Left lung (tissue), 10 donors: Measurements from ENCODE around the gene NFASC. TPM values are rescaled to one million over a fixed set of nuclear protein-coding genes. Genes with fewer than 3 reads are reported as not detected.

Source experiments
- ATAC-seq: fragments of 200-7000 bp; cut with Tn5 transposase; one replicate; pipeline ENCODE4 v1.9.1; 2020; ENCODE audit warnings: moderate library complexity
- DNase-seq, 4 donors: peaks; one replicate each; pipeline ENCODE4 v3.0.0-alpha.2; 2013 to 2020
- H3K27ac ChIP-seq, 2 donors: fragments of 200-600 bp; sonication (generic) in 1 of 2; one replicate each; pipeline versions ENCODE4 v1.5.0 to v1.8.0; 2020 to 2021
- H3K27me3 ChIP-seq, 2 donors: fragments of 200-600 bp; sonication (generic) in 1 of 2; one replicate each; pipeline versions ENCODE4 v1.5.0 to v1.8.0; 2020 to 2021
- H3K36me3 ChIP-seq, 2 donors: fragments of 200-600 bp; sonication (generic) in 1 of 2; one replicate each; pipeline versions ENCODE4 v1.5.0 to v1.8.0; 2020 to 2021
- H3K4me1 ChIP-seq, 2 donors: fragments of 200-600 bp; one replicate each; pipeline ENCODE4 v1.8.0; 2021
- H3K4me3 ChIP-seq, 2 donors: fragments of 200-600 bp; sonication (generic) in 1 of 2; one replicate each; pipeline versions ENCODE4 v1.5.0 to v1.8.0; 2020 to 2021; ENCODE audit warnings: mild to moderate bottlenecking in 1 of 2
- H3K9me3 ChIP-seq, 2 donors: fragments of 200-600 bp; sonication (generic) in 1 of 2; one replicate each; pipeline versions ENCODE4 v1.5.0 to v1.8.0; 2020 to 2021
- intact Hi-C, 2 donors: fragments of 100-400 bp; cut with DNase I; formaldehyde crosslinking; loops; one replicate each; pipeline versions ENCODE4 v1.11.2 to v1.14.2; 2022
- polyA plus RNA-seq, 6 donors: library from polyadenylated mRNA; unstranded; fragments of 120-200 nt; gene quantifications; one replicate each; pipeline ENCODE4 v1.2.1, GENCODE V29; 2013; ENCODE audit not compliant: insufficient read length in 6 of 6
- total RNA-seq, 2 donors: library from RNA; stranded (reverse); fragmentation: NEBNext Ultra II Directional; extraction: Animal tissue kit (Norgen Biotek cat#: 25700); gene quantifications; one replicate each; pipeline ENCODE4 v1.2.1, GENCODE V29; 2021
- TF ChIP-seq, protein P1 (sequence below), 2 donors: fragments of 200-600 bp; sonication (generic) in 1 of 2; IDR thresholded peaks; one replicate each; pipeline versions ENCODE4 v1.5.0 to v1.8.0; 2021; ENCODE audit warnings: antibody characterized with exemption in 2 of 2
- donor health status: DM: no; HTN: yes; CAD: no.
- donor health status: DM: no; HTN: no; CAD: no.

Gene NFASC
- total and polyA plus RNA-seq, 8 donors = 1.2 to 11.5 (median 2.0) TPM

GRCh38 chr1:205067031-205067430, 196.4 kb downstream of the NFASC start:
- H3K4me3 ChIP-seq = no peak overlapping the region
- H3K9me3 ChIP-seq = no peaks in the 10 kb centered on the region
- H3K27ac ChIP-seq = no peak overlapping the region
- intact Hi-C loops = no loop called here
- no peaks in the 10 kb centered on the region for H3K27me3 ChIP-seq
- peak in 1 of 4 donors; percentile 38 for DNase-seq
- TF ChIP-seq, protein P1, sequence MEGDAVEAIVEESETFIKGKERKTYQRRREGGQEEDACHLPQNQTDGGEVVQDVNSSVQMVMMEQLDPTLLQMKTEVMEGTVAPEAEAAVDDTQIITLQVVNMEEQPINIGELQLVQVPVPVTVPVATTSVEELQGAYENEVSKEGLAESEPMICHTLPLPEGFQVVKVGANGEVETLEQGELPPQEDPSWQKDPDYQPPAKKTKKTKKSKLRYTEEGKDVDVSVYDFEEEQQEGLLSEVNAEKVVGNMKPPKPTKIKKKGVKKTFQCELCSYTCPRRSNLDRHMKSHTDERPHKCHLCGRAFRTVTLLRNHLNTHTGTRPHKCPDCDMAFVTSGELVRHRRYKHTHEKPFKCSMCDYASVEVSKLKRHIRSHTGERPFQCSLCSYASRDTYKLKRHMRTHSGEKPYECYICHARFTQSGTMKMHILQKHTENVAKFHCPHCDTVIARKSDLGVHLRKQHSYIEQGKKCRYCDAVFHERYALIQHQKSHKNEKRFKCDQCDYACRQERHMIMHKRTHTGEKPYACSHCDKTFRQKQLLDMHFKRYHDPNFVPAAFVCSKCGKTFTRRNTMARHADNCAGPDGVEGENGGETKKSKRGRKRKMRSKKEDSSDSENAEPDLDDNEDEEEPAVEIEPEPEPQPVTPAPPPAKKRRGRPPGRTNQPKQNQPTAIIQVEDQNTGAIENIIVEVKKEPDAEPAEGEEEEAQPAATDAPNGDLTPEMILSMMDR (IDR thresholded peaks at IDR 0.05) = no peak
- no peak for ATAC-seq
- no peaks in the 10 kb centered on the region for H3K4me1 ChIP-seq
- H3K36me3 ChIP-seq = no peaks in the 10 kb centered on the region

DNA sequence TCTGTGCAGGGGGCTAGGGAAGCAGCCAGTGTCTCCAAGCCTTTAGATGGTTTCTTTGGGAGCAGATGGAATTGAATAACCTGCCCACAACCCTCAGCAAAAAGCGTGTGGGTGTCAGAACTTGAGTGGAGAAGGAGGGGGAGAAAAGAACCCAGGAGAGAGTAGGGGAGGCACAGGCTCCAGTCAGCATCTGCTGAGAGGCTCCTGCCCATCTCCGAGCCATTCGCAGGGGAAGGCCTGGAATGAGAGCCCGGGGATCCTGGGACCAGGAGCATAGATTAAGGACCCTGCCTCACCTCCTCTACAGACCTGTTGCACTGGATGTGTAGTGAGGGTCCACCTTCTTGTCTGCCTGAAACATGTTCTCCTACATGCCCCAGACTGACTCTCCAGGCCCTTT, 197.3 kb downstream of the NFASC start:
- DNase-seq (no peak), ATAC-seq (no peak)
- Histone ChIP-seq H3K27ac (no peak overlapping the region), H3K9me3 (no peaks in the 10 kb centered on the region), H3K4me3 (no peak overlapping the region), H3K27me3 (no peaks in the 10 kb centered on the region), H3K4me1 (no peaks in the 10 kb centered on the region), H3K36me3 (no peaks in the 10 kb centered on the region)
- intact Hi-C loops = no loop called here
- TF ChIP-seq, protein P1 (IDR thresholded peaks at IDR 0.05) = no peak

DNA sequence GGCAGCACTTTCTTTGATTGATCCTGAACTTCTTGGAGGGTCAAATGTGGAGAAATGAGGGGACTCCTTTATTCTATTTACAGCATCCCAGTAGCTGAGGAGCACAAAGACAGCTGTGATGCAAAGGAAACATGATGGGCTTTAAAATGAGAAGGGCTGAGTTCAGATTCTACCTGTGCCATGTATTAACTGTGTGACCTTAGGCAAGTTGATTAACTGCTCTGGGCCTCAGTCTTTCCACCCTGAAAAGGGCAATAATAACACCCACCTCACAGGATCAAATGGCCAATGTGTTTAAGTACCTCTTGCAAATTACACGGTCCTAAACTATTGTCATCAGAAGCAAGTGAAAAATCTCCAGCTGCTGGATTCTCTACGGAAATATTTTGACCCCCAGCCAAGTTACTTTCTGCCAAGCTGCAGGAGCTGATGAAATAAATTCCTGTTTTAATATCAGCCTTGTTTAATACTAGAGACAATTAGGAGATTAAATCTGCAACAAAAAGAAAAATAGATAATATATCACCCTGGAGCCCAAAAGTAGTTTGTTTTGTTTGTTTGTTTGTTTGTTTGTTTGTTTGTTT, 197.9 kb downstream of the NFASC start:
- Histone ChIP-seq H3K9me3 (no peaks in the 10 kb centered on the region), H3K36me3 (no peaks in the 10 kb centered on the region), H3K4me1 (no peaks in the 10 kb centered on the region), H3K27me3 (no peaks in the 10 kb centered on the region), H3K27ac (no peak overlapping the region), H3K4me3 (no peak overlapping the region)
- intact Hi-C loops = no loop called here
- ATAC-seq (no peak), DNase-seq (peak in 2 of 4 donors; percentile 39 to 41)
- TF ChIP-seq, protein P1 (IDR thresholded peaks at IDR 0.05) = no peak

DNA sequence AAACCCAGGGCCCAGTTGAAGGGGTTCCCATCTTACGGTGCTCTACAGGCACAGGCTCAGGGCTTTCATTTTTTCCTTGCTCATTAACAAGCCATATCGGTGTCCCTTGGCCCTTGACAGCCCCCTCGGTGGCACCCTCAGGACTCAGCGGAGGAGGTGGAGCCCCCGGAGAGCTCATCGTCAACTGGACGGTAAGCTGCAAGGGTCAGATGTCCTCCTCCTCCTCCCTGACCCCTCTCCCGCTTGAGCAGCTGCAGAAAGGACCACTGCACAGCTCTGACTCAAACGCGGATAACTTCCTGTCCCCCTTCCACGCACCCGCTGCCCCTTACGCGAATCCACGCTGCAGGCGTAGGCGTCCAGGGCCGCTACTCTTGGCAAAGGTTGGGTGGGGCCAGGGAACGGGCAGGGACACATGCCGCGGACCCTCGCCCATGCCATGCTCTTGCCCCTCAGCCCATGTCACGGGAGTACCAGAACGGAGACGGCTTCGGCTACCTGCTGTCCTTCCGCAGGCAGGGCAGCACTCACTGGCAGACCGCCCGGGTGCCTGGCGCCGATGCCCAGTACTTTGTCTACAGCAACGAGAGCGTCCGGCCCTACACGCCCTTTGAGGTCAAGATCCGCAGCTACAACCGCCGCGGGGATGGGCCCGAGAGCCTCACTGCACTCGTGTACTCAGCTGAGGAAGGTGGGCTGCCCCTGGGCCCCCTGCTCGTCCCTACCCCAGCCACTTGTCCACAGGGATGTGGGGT, 198.9 kb downstream of the NFASC start:
- Histone ChIP-seq H3K27ac (no peak overlapping the region), H3K4me3 (no peak overlapping the region), H3K4me1 (no peaks in the 10 kb centered on the region), H3K9me3 (no peaks in the 10 kb centered on the region), H3K27me3 (no peaks in the 10 kb centered on the region), H3K36me3 (no peaks in the 10 kb centered on the region)
- DNase-seq (no peak), ATAC-seq (no peak)
- TF ChIP-seq, protein P1 (IDR thresholded peaks at IDR 0.05) = no peak
- intact Hi-C loops = no loop called here

DNA sequence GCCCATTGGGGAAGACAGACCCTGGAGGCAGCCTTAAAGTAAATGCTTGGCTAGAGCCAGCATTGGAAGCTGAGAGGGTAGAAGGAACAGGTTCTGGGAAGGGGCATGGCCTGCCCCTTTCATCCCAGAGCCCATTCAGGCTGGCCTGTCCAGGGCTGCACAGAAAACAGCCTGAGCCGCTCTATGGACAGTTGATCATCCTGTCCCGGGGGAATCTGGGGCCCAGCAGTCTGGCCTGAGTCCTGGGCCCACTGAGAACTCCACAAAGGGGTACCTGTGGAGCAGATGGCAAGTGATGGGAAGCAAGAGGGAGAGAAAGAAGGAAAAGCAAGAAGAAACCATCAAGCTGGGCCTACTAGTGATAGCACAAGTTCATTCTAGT, 200.4 kb downstream of the NFASC start:
- ATAC-seq (no peak), DNase-seq (no peak)
- no peaks in the 10 kb centered on the region for H3K36me3 ChIP-seq
- intact Hi-C loops = no loop called here
- H3K4me3 ChIP-seq = no peak overlapping the region
- TF ChIP-seq, protein P1 (IDR thresholded peaks at IDR 0.05) = no peak
- no peaks in the 10 kb centered on the region for H3K27me3 ChIP-seq
- no peak overlapping the region for H3K27ac ChIP-seq
- H3K4me1 ChIP-seq = no peaks in the 10 kb centered on the region
- H3K9me3 ChIP-seq = no peaks in the 10 kb centered on the region
